ENCODE results near the gene RPTOR.

The RPTOR gene

DNA sequence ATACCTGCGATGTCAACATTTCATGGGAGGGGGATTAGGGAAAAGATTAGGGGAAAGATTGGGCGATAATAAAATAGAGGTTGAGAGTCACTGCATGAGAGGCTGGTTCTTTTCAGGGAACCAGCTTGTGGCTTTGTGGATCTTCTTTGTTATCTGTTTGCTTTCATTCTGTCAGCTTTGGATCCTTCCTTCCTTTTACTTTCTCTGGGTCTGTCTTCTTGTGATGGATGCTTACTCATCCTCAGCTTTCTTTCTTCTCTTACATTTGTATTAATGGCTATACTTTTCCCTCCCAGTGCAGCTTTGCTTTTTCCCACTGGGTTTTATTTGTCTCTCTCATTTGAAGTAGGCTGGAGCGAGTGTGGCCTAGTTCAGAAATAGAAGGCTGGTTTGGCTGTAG lies 47.1 kb downstream of the RPTOR start:
- DNase-seq: no peak

DNA sequence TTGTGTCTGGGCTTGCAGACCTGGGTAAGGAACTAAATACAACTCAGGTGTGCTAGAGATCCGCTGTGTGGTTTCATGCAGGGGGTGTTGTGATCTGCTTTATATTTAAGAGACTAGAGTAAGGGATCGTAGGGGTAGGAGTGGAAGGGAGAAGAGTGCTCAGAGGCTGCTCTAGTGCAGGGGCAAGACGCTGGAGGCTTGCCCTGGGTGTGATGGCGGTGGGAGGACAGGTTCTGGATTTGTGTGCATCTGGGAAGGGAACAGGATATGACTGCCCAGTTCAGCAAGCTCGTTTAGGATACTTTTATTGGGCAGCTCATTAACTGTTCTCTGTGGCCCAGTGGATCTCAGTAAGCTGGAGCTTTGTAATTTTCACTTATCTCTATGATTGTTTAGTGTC lies 47.6 kb downstream of the RPTOR start:
- no peak for DNase-seq

DNA sequence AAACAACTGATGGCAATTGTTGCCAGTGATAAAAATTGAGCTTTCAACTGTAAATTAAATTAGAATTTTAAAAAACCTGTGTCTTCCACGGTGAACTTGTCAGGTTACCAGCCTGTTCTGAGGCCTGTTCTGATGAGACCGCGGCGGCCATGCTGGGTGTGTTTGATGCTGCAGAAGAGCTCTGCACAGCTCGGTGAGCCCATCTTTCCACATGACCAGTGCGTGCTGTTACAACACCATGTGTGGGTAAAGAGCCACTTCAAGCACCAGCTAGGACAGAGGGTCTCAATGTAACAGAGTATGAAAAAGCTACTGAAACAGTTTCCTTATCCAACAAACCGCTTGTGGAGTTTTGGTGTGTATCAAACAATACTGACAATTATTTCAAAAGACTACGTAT lies 48.5 kb downstream of the RPTOR start:
- no peak for DNase-seq

DNA sequence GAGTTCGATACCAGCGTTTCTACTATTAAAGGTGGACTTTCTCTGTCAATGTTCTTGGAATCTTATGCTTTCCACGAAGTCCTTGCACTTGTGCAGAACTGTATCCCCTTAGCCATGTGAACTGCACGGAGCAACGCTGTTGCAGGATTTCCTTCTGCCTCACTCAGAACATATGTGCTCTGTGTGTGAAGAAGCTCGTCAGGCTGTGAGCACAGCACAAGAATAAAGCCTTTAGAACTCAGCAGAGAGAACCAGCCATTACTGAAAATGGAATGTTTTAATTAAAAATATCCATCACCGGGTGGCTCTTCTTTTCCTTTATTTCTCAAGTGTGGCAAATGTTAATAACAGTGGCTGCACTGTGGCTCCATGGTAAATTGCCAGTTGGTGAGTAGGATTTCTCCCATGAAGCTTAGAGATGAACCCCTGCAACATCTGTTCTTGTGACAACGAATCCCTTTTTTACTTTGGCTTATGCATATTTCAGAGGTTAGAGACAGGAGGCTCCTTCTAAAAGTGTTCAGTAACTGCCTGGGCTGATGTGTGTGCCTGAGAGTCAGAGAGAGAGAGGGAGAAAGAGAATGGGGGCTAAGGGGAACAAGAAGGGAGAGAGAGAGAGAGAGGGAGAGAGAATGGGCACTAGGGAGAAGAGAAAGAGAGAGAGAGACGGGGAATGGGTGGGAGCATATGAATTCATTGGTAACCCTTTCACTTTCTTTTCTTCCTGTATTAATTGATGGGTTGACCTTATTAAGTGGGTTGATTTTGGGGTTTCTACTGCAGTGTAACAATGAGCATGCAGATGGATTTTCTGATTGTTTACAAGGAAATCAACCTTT lies 50.0 kb downstream of the RPTOR start:
- no peak for DNase-seq

DNA sequence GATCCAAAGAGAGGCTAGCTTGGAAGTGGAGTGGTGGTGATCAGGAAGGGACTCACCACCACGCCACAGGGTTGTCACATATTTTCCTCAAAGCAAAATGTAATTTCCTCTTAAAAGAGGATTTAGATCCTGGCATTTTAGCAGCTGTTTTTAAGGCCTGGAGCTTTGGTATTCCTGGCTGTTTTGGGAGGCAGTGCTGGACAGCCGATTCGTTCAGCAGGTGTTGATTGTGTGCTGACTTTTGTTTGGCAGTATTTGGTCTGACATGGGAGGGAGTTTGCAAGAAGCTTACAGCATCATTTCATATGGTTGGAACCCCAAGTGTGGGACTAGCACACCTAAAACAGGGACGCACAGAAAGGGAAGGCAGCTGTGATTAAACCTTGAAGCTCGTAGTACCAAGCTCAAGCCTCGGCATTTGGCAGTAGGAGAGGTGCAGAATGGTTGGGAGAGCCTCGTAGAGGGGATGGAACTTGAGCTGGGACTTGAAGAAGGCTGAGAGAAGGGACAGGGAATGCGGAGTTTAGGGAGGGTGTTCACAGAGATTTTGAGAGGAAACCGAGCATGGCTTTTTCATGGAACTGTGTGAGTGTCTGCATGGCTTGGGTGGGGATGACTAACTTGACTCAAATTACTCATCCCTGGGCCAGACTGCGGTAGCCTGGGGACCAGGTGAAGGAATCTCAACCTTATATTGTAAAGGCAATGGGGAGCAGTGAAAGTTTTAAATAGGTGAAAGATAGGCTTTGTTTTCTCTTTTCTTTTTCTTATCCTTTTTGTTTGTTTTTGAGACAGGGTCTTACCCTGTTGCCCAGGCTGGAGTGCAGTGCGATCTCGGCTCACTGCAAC lies 52.3 kb downstream of the RPTOR start:
- no peak for DNase-seq

DNA sequence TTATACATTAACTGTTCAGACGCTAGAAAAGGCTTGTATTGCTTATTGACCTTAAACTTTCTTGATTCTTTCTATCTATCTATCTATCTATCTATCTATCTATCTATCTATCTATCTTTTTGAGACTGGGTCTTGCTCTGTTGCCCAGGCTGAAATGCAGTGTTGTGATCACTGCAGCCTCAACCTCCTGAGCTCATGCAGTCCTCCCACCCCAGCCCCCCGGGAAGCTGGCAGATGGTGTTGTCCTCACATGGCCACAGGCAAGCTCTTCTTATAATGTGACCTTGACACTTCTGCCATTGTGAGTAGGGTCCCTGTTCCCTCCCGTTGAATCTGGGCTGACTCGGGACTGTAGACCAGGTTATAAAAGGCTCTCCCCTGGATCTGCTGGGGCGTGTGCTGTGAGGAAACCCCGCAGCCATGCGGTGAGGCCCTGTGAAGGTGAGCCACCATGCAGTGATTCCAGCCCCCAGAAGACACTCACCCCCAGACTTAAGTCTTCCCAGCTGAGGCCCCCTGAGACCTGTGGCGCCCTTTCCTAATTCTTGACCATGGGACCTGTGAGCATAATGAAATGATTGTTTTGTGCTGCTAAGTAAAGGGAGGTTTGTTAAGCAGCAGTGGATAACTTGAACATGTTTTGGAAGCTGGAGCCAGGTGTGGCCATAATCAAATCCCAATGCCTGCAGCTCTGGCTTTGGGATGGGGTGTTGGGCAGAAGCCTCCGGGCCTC lies 54.3 kb downstream of the RPTOR start:
- no peak for DNase-seq

DNA sequence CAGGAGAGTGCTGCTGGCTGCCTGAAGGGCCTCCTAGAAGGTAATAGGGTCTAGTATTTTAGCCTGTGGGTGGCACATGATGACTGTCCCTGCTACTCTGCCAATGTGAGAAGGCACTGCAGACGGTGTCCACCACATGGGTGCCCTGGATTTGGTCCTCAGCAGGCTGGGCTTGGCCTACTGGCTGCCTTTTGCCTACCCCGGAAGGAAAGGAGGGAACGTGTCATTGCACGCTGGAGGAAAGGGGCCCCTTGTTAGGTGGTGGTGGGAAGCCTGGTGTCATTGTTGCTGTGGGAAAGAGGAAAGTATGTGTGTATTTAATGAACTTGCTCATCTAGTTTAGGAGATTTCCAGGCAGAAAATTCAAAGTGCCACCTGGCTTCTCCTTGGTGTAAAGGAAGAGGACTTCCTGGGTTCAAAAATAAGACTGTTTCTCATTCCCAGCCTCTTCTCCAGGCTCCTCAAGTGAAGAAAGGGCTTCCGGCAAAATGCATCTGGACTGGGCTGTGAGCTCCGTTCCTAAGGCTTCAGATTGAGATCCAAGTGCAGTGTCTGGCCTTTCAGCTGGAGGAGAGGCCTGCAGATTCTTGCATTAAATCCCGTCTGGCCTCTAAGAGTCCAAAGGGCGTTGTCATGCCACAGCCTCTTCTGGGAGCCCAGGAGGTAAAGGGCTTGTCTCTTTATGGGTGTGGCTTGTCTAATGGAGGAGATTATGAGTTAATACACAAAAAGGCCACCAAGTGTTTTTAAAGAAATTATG lies 55.1 kb downstream of the RPTOR start:
- no peak for DNase-seq

DNA sequence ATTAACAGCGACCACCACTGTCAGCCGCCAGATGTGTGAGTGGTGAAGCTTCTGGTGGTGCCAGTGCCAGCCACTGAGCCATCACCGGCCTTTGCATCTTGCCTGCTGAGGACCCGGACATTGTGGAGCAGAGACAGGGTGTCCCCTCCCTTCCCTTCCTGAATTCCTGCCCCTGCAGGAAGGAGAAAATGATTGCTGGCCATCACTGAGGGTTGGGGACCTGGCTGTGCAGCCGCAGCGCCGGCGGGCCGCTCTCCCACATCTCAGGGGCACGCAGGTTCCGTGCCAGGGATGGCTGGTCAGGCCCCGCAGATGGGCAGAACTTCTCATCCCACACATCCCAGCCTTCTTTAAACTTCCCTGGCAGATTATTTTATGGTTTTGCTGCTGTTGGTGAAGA lies 56.5 kb downstream of the RPTOR start:
- no peak for DNase-seq

DNA sequence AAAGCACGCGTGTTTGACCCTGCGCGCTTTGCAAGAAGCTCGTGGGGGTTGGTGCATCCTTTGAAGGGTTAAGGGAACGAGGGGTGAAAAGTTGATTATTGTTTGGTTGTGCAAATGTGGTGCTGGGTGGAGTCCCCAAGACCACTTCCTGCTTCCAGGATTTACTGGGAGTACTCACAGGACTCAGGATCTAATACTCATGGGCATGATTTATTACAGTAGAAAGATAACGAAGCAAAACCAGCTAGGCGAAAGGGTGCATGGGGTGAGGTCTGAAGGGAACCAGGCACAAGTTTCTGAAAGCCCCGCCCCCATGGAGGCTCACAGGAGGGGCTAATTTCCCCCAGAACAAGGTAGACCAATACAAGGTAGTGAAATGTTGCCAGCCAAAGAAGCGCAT lies 58.8 kb downstream of the RPTOR start:
- DNase-seq: no peak

DNA sequence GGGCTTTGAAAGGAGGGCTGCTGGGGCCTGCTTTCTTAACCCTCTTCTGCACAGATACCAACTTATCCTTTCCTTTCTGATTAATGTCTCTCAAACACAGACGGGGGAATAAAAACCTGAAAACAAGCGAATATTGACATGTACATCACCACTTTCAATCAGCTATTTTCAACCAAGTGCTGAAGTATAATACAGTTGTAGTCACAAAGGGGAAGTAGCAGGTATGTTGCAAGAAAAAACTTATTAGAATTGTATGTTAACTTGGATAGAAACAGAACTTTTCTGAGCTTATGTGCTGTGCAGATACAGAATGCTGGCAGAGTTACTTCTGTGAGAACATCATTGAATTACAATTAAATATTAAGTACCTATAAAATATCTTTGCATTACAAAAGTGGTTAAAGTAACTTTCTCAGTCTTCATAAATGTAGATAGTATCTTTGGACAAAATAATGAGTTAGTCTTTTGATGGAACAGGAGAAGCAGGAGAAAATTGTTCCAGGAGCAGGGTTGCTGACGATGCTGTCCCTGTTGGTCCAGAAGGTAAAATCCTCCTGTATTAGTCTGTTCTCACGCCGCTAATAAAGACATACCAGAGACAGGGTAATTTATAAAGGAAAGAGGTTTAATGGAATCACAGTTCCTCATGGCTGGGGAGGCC lies 59.5 kb downstream of the RPTOR start:
- no peak for DNase-seq

DNA sequence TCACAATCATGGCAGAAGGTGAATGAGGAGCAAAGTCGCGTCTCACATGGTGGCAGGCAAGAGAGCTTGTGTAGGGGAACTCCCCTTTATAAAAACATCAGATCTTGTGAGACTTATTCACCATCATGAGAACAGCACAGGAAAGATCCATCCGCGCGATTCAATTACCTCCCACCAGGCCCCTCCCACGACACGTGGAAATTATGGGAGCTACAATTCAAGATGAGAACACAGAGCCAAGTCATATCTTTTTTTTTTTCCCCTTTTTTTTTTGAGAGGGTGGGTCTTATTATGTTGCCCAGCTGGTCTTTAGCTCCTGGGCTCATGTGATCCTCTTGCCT lies 60.0 kb downstream of the RPTOR start:
- DNase-seq: no peak

DNA sequence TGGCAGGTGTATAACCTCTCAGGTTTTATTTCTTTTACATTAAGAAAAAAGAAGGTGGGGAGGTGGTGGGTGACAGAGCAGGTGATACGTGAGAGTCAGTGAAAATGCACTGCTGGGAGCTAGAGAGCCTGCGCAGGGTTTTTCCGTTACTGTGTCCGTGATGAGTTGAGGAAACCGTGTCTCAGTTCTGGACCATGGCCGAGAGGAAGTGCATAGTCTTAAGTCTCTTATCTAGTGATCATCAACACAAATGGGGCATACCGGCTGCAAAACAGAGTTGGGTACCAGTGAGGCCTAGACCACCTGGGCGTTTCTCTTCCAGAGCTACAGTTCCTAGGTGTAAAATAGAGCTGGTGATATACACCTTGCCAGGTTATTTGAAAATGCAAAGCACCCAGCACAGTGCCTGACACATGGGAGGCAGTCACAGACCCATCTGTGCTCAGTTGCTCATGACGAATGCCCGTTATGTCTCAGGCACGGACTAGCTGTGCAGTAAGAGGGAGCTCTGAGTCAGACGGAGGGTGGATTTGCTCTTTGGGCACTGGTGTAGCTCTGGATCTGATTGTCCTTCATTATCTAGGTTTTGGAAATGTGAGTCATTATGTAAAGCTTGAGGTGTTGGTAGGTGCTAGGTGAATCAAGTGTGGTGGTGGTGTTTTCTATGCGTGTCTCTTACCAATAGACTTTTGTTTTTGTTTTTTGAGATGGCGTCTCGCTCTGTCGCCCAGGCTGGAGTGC lies 60.9 kb downstream of the RPTOR start:
- no peak for DNase-seq

DNA sequence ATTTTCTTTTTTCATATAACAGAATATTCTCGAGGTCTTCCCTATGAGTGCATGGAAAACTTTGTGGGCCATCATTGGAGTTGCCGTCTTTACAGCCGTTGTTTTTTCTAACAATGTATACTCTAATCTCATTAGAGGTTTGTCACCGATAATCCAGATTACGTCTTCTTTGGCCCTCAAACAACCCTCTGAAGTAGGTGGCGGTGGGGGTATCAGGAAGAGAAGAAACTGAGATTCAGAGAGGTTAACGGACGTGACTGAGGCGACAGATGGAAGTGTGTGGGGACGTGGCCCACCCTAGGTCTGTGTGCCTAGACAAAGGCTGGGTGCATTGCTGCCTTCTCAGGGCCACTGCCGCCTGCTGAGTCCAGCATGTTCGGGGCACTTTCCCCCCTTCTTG lies 63.7 kb downstream of the RPTOR start:
- no peak for DNase-seq

DNA sequence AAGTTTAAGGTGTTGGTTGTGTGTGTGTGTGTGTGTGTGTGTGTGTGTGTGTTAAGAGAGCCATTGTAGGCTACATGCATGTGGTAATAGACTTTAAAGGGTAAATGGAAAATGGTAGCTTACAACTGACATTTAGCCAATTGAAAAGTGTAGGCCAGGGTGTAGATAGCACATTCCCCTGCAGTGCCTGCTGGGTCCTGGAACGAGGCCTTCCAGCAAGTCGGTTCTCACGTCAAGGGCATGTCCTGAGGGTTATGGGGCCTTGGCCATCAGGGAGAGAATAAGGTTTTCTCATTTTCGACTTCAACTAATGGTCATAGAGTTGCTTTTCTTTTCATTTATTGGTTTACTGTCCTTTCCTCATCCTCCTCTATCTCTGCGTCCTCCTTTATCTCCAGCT lies 65.1 kb downstream of the RPTOR start:
- DNase-seq: no peak

DNA sequence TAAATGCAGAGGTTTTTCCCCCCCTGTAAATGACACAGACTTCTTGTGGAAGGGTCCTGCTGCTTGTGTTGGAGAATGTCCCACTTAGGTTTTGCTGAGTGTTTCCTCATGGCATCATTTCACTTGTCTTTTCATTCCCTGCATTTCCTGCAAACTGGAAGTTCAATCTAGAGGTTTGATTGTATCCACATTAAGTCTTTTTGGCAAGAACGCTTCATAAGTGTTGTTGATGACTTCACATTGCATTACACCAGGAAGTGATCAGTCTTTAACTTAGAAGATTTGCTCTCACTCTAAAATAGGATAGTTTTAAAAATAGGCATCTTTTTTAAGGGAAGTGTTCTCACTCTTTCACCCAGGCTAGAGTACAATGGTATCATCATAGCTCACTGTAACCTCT lies 67.2 kb downstream of the RPTOR start:
- no peak for DNase-seq

DNA sequence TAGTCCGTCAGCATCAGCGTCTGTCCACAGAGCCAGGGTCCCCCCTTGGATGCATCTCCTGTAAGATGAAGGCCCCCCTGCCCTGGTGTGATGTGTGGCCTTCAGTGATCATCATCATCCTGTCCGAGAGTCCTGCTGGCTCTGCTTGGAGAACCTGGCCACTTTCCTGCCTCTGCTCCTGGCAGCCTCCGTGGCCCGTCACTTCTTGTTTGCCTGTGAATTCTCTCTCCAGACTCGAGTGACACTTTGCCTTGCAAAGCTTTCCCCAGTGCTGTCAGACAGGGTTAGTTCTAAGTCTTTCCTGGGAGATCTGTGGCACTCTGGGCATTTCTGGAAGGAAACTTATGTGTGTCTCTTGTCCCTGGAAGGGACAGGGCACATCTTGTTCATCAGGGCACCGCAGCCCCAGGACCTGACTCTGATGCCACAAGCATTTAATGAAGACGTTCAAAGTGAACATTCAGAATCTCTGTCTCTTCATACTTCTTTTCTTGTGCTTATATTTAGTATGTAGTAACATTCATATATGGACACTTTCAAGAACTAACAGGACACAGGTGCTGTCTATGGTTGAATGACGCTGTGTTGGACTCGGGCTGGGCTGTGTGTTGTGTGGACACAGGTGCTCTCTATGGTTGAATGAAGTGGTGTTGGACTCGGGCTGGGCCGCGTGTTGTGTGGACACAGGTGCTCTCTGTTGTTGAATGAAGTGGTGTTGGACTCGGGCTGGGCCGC lies 68.5 kb downstream of the RPTOR start:
- no peak for DNase-seq

DNA sequence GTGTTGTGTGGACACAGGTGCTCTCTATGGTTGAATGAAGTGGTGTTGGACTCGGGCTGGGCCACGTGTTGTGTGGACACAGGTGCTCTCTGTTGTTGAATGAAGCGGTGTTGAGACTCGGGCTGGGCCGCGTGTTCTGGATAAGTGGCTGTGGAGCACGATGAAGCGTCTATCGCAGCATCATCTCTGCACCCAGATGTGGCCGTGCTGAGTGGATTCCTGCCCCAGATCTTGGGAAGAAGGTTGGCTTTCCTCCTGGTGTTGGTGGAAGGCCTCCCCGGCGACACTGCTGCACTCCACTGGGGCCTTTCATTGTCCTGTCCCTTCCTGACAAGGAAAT lies 69.1 kb downstream of the RPTOR start:
- DNase-seq: no peak

DNA sequence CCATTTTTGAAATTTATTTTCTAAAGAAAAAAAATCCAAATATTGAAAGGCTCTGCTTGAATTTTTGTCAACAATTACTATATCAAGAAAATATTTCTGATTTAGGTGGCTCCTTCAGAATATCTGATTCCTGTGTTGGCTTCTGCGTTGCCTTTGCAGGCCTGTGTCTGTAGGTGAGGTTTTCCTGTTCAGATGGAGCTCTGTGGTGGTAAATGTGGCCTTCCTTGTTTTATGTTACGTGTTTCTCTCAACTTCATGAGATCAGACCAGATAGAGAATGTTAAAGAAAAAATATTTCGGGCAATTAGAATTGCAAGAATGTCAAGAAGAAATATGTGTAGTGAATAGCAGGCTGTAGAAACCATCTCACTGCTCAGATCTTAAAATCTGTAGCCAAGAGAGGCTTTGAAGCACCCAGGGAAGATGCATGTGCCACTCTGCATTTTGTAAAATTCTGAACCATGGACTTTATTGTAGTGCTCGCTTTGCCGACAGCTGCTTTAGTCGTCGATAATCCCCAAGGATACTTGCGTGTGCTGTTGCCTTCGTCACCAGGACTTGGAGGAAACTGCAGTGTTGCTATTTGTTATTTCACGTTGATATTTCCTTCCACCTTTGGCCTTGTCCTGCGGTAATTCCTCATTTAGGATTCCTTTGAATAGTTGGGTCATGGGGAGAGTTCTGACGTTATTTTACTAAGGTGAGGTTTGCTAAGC lies 69.9 kb downstream of the RPTOR start:
- no peak for DNase-seq

DNA sequence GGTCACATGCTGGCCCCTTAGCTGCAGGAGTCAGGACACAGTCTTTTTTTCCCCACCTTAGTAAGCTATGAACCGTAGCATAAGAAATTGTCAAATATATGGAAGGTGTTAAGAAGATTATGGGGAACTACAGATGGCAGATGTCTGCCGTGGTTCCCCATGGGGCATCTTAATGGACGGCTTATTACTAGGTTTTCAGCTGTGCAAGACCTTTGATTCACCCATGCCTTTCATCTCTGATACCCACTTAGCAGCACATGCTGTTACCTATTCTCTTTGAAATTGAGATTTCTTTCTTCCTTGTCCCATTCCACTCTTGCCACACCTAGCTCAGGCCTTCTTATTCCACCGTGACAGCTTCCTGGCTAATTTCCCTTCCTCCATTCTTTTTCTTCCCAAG lies 70.7 kb downstream of the RPTOR start:
- DNase-seq: no peak

DNA sequence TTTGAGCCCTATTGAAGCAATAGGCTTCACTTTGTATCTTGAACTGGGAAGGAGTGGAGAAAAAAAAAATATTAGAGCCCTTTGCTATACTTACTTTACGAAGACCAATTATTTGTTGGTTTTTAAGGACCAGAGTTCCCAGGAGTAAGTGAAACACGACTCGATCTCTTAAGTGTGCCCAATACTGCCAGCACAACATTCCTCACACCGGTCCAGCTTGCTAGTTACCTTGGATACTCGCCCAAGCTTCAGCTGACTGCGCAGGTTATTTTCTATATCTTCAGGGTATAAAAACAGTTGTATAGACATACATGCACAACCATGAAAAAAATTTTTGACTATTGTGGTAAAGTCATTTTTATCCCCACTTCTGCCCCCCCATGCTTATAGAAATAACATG lies 72.1 kb downstream of the RPTOR start:
- DNase-seq: no peak
